H1 (cell line): ENCODE results near the gene RMND1. TPM values are rescaled to one million over a fixed set of nuclear protein-coding genes. Genes with fewer than 3 reads are reported as not detected.

Source experiments
- CEBPB ChIP-seq: IDR thresholded peaks from 2 replicates; pipeline ENCODE4 v1.6.1; 2012; ENCODE audit warnings: low read depth, low read length
- CTBP2 ChIP-seq: IDR thresholded peaks from 2 replicates; pipeline ENCODE4 v1.7.0; 2011; ENCODE audit warnings: borderline replicate concordance, mild to moderate bottlenecking, moderate library complexity, mixed read lengths, low read length; ENCODE audit not compliant: insufficient read depth, insufficient read length
- EGR1 ChIP-seq: IDR thresholded peaks from 2 replicates; pipeline ENCODE4 v1.6.1; 2011; ENCODE audit warnings: low read depth, low read length, borderline replicate concordance
- HDAC2 ChIP-seq, 2 experiments: fragments of 300-600 bp in 1 of 2; sonication (generic) in 1 of 2; IDR thresholded peaks; 2 replicates each; pipeline ENCODE4 v1.6.1; 2011 to 2012; ENCODE audit warnings: low read depth in 2 of 2, low read length in 2 of 2, mild to moderate bottlenecking in 2 of 2, moderate library complexity in 2 of 2, borderline replicate concordance in 1 of 2, inconsistent platforms in 1 of 2
- NANOG ChIP-seq: IDR thresholded peaks from 2 replicates; pipeline ENCODE4 v1.6.1; 2011; ENCODE audit warnings: low read length, low read depth, mild to moderate bottlenecking, inconsistent platforms; ENCODE audit not compliant: insufficient read depth, poor library complexity, severe bottlenecking
- ZNF274 ChIP-seq: IDR thresholded peaks from 2 replicates; pipeline ENCODE4 v1.7.0; 2012; ENCODE audit warnings: low read length, borderline replicate concordance; ENCODE audit errors: extremely low read depth
- polyA plus RNA-seq, 7 experiments: library from polyadenylated mRNA; depleted of rRNA in 3 of 7; stranded (reverse) in 5 of 7; unstranded in 2 of 7; fragments of >200 nt in 5 of 7; fragments of 200-250 nt in 2 of 7; gene quantifications; 1 replicate in 5 of 7; 2 replicates in 1 of 7; 4 replicates in 1 of 7; pipeline versions ENCODE4 v1.2.1 to v1.2.3, GENCODE V29; 2011 to 2013; ENCODE audit warnings: missing spikeins in 2 of 7, mixed read lengths in 2 of 7
- total RNA-seq: library from RNA; stranded (reverse); fragmentation: NEBNext Ultra II Directional; extraction: Animal tissue kit (Norgen Biotek cat#: 25700); gene quantifications from 2 replicates; pipeline ENCODE4 v1.2.1, GENCODE V29; 2021
- TF ChIP-seq, protein P1 (sequence below): fragments of 300-600 bp; sonication (generic); IDR thresholded peaks from 2 replicates; pipeline ENCODE4 v1.7.1; 2012; ENCODE audit warnings: low read length, moderate library complexity, mild to moderate bottlenecking, inconsistent platforms; ENCODE audit not compliant: insufficient replicate concordance

Gene RMND1
- total and polyA plus RNA-seq, 2 of the 8 experiments (the other 6 are each of a cell fraction or from before 2014, with no cell fraction given), result 7.3 to 21.9 TPM

DNA sequence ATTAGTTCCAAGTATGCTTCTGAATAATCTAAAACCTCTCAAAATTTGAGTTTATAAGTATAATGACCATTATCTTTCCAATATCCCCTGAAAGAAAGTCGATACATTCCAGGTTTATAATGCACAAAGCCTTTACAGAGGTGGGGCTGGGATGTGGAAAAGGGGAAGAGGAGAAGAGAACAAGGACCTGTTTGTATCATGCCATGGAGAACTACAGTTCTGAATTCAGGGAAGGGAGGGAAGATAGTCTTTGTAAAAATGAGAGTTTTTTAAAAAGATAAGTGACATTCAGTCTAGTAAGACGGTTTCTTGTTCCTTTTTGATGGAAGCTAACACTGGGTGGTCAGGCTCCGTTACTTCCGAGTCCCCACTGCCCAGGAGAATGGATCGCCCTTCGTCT, 86.7 kb downstream of the RMND1 start (continued):
- TF ChIP-seq, protein P1, sequence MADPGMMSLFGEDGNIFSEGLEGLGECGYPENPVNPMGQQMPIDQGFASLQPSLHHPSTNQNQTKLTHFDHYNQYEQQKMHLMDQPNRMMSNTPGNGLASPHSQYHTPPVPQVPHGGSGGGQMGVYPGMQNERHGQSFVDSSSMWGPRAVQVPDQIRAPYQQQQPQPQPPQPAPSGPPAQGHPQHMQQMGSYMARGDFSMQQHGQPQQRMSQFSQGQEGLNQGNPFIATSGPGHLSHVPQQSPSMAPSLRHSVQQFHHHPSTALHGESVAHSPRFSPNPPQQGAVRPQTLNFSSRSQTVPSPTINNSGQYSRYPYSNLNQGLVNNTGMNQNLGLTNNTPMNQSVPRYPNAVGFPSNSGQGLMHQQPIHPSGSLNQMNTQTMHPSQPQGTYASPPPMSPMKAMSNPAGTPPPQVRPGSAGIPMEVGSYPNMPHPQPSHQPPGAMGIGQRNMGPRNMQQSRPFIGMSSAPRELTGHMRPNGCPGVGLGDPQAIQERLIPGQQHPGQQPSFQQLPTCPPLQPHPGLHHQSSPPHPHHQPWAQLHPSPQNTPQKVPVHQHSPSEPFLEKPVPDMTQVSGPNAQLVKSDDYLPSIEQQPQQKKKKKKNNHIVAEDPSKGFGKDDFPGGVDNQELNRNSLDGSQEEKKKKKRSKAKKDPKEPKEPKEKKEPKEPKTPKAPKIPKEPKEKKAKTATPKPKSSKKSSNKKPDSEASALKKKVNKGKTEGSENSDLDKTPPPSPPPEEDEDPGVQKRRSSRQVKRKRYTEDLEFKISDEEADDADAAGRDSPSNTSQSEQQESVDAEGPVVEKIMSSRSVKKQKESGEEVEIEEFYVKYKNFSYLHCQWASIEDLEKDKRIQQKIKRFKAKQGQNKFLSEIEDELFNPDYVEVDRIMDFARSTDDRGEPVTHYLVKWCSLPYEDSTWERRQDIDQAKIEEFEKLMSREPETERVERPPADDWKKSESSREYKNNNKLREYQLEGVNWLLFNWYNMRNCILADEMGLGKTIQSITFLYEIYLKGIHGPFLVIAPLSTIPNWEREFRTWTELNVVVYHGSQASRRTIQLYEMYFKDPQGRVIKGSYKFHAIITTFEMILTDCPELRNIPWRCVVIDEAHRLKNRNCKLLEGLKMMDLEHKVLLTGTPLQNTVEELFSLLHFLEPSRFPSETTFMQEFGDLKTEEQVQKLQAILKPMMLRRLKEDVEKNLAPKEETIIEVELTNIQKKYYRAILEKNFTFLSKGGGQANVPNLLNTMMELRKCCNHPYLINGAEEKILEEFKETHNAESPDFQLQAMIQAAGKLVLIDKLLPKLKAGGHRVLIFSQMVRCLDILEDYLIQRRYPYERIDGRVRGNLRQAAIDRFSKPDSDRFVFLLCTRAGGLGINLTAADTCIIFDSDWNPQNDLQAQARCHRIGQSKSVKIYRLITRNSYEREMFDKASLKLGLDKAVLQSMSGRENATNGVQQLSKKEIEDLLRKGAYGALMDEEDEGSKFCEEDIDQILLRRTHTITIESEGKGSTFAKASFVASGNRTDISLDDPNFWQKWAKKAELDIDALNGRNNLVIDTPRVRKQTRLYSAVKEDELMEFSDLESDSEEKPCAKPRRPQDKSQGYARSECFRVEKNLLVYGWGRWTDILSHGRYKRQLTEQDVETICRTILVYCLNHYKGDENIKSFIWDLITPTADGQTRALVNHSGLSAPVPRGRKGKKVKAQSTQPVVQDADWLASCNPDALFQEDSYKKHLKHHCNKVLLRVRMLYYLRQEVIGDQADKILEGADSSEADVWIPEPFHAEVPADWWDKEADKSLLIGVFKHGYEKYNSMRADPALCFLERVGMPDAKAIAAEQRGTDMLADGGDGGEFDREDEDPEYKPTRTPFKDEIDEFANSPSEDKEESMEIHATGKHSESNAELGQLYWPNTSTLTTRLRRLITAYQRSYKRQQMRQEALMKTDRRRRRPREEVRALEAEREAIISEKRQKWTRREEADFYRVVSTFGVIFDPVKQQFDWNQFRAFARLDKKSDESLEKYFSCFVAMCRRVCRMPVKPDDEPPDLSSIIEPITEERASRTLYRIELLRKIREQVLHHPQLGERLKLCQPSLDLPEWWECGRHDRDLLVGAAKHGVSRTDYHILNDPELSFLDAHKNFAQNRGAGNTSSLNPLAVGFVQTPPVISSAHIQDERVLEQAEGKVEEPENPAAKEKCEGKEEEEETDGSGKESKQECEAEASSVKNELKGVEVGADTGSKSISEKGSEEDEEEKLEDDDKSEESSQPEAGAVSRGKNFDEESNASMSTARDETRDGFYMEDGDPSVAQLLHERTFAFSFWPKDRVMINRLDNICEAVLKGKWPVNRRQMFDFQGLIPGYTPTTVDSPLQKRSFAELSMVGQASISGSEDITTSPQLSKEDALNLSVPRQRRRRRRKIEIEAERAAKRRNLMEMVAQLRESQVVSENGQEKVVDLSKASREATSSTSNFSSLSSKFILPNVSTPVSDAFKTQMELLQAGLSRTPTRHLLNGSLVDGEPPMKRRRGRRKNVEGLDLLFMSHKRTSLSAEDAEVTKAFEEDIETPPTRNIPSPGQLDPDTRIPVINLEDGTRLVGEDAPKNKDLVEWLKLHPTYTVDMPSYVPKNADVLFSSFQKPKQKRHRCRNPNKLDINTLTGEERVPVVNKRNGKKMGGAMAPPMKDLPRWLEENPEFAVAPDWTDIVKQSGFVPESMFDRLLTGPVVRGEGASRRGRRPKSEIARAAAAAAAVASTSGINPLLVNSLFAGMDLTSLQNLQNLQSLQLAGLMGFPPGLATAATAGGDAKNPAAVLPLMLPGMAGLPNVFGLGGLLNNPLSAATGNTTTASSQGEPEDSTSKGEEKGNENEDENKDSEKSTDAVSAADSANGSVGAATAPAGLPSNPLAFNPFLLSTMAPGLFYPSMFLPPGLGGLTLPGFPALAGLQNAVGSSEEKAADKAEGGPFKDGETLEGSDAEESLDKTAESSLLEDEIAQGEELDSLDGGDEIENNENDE, result no peak
- TF ChIP-seq CTBP2 (no peak), NANOG (no peak), HDAC2 (IDR thresholded peaks at IDR 0.05; ENCODE audit: borderline replicate concordance in 1 of 2, low read depth in 2 of 2, low read length in 2 of 2) (no peak), CEBPB (no peak), EGR1 (no peak), ZNF274 (no peak)
